ENCODE measurements around the gene WNK2.

WNK2 gene

DNA sequence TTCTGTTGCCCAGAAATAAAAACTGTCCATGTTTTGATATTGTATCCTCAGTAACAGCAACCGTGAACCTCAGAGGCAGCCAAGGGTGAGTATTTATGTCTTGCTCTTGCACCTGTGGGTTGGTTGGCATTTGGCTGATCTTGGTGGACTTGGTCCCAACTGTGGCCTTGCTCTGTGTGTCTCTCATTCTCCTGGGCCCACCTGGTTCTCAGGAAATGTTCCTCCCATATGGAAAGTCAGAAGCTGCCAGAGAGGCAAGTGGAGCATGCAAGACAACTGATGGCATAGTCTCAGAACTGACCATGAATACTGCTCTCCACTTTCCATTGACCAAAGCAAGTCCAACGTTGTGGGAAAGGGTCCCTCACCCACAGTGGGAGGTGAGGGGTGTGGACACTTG is 36.3 kb upstream of the WNK2 start:
- Histone ChIP-seq H3K27me3 (no peaks in the 10 kb centered on the region), H3K27ac (no peak overlapping the region), H4K20me1 (no peaks in the 10 kb centered on the region), H3K9me3 (peaks cover 33% of the 10 kb centered on the region), H3K9ac (no peak overlapping the region), H3K4me1 (peaks cover 62% of the 10 kb centered on the region), H3K4me2 (no peak overlapping the region), H3K4me3 (no peak overlapping the region), H3K36me3 (no peaks in the 10 kb centered on the region)
- TF ChIP-seq Cebpa-rat (IDR thresholded peaks at IDR 0.05) = no peak

DNA sequence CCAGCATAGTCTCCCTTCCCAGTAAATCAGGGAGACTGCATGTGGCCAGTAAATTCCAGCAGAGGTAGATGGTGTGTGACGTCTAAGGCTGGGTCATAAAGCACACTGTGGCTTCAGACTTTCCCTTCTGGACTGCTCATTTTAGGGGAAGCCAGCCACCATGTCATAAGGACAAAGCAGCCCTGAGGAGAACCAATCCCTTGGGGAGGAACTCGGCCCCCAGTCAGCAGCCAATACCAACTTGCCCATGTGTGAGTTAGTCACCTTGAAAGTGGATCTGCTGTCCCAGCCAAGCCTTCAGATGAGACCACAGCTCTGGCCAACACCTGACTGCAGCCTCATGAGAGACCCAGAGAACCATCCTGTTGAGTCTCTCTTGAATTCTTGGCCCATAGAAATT is 35.2 kb upstream of the WNK2 start:
- Histone ChIP-seq H3K4me1 (peaks cover 62% of the 10 kb centered on the region), H3K4me3 (no peak overlapping the region), H3K36me3 (no peaks in the 10 kb centered on the region), H3K27me3 (no peaks in the 10 kb centered on the region), H4K20me1 (no peaks in the 10 kb centered on the region), H3K4me2 (no peak overlapping the region), H3K9me3 (peaks cover 33% of the 10 kb centered on the region), H3K9ac (no peak overlapping the region), H3K27ac (no peak overlapping the region)
- no peak for TF ChIP-seq Cebpa-rat (IDR thresholded peaks at IDR 0.05)

DNA sequence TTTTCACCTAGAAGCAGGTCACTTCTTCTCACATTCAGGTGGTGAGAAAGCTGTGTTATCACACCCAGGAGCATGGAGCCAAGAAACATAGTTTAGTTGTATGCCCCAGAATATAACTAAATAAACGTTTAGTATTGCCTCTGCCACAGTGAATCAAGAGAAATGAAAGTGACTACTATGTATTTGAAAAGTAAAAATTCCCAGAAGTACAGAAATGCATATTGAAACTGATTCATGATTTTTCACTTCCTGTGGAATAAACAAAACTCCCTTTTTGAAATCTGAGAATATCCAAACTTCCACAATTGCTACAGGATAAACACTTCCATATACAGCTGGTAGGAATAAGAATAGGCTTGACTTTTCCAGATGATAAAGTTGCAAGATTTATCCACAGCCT is 34.6 kb upstream of the WNK2 start:
- Histone ChIP-seq H4K20me1 (no peaks in the 10 kb centered on the region), H3K9ac (no peak overlapping the region), H3K4me2 (no peak overlapping the region), H3K27me3 (no peaks in the 10 kb centered on the region), H3K36me3 (no peaks in the 10 kb centered on the region), H3K4me3 (no peak overlapping the region), H3K9me3 (peaks cover 33% of the 10 kb centered on the region), H3K4me1 (peaks cover 62% of the 10 kb centered on the region), H3K27ac (no peak overlapping the region)
- no peak for TF ChIP-seq Cebpa-rat (IDR thresholded peaks at IDR 0.05)

DNA sequence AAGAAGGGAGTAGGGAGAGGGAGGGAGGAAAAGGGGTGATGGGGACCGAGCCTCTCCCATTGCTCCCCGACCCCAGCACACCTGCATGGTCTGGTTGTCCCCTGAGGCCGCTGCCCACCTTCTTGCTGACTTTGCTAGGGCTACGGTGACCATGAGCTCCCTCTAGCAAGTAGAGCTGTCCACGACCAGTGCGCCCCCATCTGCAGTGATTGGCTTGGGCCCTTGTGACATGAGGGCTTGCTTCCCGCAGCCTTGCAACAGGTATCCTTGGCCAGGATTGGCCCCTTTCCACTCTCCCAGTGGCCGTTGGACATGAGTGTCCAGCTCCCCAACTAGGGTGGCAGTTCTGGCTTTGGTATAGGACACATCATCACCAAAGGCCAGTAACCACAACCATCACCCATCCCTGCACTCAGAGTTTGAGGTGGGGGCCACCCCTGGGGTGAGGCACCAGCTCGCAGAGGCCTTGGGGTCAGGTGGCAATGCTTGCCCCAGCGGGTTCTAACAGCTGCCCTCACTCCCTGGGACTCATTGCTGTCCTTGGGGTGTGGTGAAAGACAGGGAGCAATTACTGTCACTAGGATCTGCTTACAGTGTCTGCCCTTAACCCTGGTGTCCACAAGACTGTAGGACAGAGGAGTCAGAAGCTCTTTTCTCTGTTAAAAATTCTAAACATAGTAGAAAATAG is 32.7 kb upstream of the WNK2 start:
- Histone ChIP-seq H3K27ac (peak overlapping the region; percentile 4; the same call in 1 of the 2 replicates), H3K4me2 (no peak overlapping the region), H3K4me1 (peaks cover 62% of the 10 kb centered on the region), H3K27me3 (no peaks in the 10 kb centered on the region), H3K9me3 (peaks cover 28% of the 10 kb centered on the region), H3K9ac (no peak overlapping the region), H4K20me1 (no peaks in the 10 kb centered on the region), H3K36me3 (no peaks in the 10 kb centered on the region), H3K4me3 (no peak overlapping the region)
- no peak for TF ChIP-seq Cebpa-rat (IDR thresholded peaks at IDR 0.05)

DNA sequence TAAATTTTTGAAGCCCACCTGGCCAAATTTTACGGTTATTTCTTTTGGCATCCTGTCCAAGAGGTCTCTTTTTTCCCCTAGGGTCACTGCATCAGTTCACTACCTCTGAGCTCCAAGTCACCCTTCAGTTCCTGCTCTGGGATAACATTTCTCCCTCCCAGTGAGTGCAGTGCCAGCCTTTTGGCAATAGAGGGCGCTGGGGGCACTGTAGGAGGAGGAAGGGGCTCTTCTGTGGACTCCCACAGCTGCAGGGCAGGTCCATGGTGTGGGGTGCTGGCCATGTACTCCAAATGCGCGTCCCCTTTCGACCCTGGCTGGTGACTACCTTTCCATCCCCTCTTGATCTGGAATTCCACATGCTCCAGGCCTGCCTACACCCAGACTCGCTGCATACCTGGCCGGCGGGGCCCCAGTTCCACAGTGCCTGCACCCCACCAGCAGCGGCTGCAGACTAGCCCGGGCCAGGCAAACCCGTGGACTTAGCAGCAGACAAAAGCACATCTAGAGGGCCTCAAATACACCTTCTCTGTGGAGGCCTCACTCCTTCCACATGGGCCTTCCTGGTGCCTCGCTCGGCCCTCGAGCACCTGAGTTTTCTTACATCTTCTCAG is 29.5 kb upstream of the WNK2 start:
- no peaks in the 10 kb centered on the region for H3K27me3 ChIP-seq
- H3K27ac ChIP-seq = 0 out of 2 replicates have a peak overlapping the region, but pooled peaks have one; percentile 23
- peak overlapping the region; percentile 34 for H3K4me2 ChIP-seq
- peaks cover 80% of the 10 kb centered on the region for H3K4me1 ChIP-seq
- no peaks in the 10 kb centered on the region for H4K20me1 ChIP-seq
- H3K9me3 ChIP-seq = no peaks in the 10 kb centered on the region
- TF ChIP-seq Cebpa-rat (IDR thresholded peaks at IDR 0.05) = no peak
- no peak overlapping the region for H3K4me3 ChIP-seq
- H3K36me3 ChIP-seq = no peaks in the 10 kb centered on the region
- no peak overlapping the region for H3K9ac ChIP-seq

DNA sequence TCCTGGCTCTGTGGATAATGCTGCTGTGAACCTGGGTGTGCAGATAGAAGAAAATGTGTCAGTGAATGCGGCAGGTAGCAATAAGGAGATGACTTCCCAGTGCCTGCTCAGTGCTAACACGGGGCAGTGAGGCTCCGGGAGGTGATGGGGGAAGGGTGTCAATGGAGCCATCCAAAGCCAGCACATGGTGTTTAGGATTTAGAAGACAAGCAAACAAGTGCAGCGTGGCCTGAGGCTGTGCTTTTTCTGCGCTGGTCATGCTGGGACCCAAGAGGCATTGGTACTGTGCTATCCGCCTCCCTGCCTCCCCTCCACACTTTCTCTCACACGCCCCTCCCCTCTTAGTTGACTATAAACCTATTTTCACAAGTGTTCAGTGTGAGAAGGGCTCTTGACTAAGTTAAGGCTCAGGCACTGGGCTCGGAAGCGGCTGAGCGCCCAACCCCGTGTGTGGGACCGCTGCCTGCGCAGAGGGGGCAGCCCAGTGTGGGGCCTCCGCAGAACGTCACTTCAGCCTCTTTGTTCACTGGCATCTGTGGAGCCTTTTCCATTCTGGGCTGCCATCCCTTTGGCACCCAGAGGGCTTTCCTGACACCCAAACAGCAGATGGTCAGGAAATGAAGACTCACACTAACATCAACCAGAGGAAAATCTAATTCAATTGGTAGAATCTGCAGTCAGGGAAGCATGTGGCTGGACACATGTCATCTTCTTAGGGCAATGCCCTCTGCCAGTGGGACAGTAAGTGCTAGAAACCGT is 28.0 kb upstream of the WNK2 start:
- Histone ChIP-seq H3K4me2 (peak overlapping the region; percentile 43), H3K27me3 (no peaks in the 10 kb centered on the region), H3K4me1 (peaks cover 81% of the 10 kb centered on the region), H3K9me3 (no peaks in the 10 kb centered on the region), H3K4me3 (no peak overlapping the region), H4K20me1 (no peaks in the 10 kb centered on the region), H3K36me3 (no peaks in the 10 kb centered on the region), H3K9ac (no peak overlapping the region; the same call in 1 of the 2 replicates), H3K27ac (peak overlapping the region; percentile 61)
- TF ChIP-seq Cebpa-rat (IDR thresholded peaks at IDR 0.05) = no peak

DNA sequence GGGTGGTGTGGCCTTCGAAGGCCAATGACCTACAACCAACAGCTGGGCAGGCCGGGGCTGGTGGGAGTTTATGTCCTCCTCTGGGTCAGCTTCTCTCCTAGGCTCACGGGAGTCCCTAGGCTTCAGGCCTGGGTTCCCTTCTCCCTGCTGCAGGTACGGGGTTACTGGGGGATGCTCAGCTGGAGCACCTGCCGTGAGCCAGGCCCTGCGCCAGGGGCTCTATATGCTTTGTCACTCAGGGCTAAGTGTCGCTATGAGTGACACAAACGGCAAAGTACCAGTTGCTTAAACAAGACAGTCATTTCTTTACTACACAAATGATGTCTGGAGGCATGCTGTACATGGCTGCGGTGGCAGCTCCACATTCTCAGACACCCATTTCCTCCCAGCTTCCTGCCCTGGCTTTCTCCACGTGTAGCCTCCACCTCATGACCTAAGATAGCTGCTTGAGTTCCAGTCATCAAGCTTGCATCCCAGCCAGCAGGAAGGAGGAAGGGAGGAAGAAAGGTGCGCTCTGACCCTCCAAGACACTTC is 27.4 kb upstream of the WNK2 start:
- Histone ChIP-seq H3K27me3 (no peaks in the 10 kb centered on the region), H3K36me3 (no peaks in the 10 kb centered on the region), H3K9me3 (no peaks in the 10 kb centered on the region), H4K20me1 (no peaks in the 10 kb centered on the region), H3K9ac (no peak overlapping the region; the same call in 1 of the 2 replicates), H3K27ac (peak overlapping the region; percentile 61), H3K4me2 (peak overlapping the region; percentile 43), H3K4me1 (peaks cover 75% of the 10 kb centered on the region), H3K4me3 (no peak overlapping the region)
- no peak for TF ChIP-seq Cebpa-rat (IDR thresholded peaks at IDR 0.05)

DNA sequence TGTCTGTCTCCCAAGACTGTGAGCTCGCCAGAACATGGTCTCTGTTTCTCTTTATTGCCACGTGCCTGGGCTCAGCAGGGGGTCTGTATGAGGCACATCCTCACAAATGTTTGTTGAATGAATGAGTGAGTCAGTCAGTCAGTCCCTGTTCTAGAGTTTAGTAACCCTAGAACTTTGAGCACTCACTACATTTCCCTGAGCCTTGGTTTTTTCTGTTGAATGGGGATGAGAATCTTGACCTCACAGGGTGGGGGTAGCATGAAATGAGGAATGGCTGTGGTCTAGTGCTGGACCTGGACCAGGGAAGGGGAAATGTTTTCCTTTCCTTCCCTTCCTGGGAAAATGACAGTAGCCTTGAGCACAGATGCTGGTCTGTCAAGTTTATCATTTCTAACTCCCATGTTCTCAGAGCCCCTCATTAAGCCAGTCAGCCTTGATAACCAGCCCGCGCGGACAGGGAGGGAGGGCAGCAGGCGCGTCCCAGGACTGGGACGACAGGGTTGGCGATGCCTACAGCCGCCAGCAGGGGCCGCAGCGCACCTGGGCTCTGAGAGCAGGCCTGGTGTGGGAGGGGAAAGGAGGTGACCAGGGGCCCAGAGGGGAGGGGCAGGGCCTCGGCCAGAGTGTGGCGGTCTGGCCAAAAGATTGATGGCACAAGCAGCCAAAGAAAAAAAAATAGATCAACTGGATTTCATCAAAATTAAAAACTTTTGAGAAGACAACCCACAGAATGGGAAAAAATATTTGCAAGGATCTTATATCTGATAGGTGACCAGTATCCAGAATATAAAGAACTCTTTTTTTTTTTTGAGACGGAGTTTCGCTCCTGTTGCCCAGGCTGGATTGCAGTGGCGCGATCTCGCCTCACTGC is 24.1 kb upstream of the WNK2 start:
- Histone ChIP-seq H4K20me1 (no peaks in the 10 kb centered on the region), H3K9me3 (no peaks in the 10 kb centered on the region), H3K9ac (no peak overlapping the region), H3K36me3 (no peaks in the 10 kb centered on the region), H3K4me1 (peaks cover 51% of the 10 kb centered on the region), H3K4me3 (no peak overlapping the region), H3K27me3 (no peaks in the 10 kb centered on the region), H3K4me2 (0 out of 2 replicates have a peak overlapping the region, but pooled peaks have one; percentile 20), H3K27ac (no peak overlapping the region)
- TF ChIP-seq Cebpa-rat (IDR thresholded peaks at IDR 0.05) = no peak
